Measurements from ENCODE around the gene NVL.

- TF ChIP-seq, protein P1, sequence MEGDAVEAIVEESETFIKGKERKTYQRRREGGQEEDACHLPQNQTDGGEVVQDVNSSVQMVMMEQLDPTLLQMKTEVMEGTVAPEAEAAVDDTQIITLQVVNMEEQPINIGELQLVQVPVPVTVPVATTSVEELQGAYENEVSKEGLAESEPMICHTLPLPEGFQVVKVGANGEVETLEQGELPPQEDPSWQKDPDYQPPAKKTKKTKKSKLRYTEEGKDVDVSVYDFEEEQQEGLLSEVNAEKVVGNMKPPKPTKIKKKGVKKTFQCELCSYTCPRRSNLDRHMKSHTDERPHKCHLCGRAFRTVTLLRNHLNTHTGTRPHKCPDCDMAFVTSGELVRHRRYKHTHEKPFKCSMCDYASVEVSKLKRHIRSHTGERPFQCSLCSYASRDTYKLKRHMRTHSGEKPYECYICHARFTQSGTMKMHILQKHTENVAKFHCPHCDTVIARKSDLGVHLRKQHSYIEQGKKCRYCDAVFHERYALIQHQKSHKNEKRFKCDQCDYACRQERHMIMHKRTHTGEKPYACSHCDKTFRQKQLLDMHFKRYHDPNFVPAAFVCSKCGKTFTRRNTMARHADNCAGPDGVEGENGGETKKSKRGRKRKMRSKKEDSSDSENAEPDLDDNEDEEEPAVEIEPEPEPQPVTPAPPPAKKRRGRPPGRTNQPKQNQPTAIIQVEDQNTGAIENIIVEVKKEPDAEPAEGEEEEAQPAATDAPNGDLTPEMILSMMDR (tag by site-specific recombination; IDR thresholded peaks at IDR 0.05): no peak
- TF ChIP-seq ATF2 (tag by site-specific recombination; IDR thresholded peaks at IDR 0.05; ENCODE audit: low read depth) (no peak), REST (tag by site-specific recombination; IDR thresholded peaks at IDR 0.05) (no peak), ZFP3 (tag by site-specific recombination; IDR thresholded peaks at IDR 0.05; ENCODE audit: low read depth) (no peak), BCL6B (tag by site-specific recombination; IDR thresholded peaks at IDR 0.05) (no peak), PRDM4 (tag by site-specific recombination; IDR thresholded peaks at IDR 0.05) (no peak)
Measured at GRCh38 chr1:224192082-224192788, 137.7 kb downstream of the NVL start.

Measured in HEK293 (cell line).